Peyer's patch (tissue), 4 donors: ENCODE results near the gene PASK. TPM values are rescaled to one million over a fixed set of nuclear protein-coding genes. Genes with fewer than 3 reads are reported as not detected.

Experiments used
- DNase-seq, 3 donors: peaks; one replicate each; pipeline ENCODE4 v3.0.0-alpha.2; 2017 to 2019
- H3K27ac ChIP-seq, 4 donors: fragments of 200-600 bp; sonication (generic); one replicate each; pipeline ENCODE4 v1.5.1; 2016 to 2019
- H3K27me3 ChIP-seq, 2 donors: fragments of 200-600 bp; sonication (generic); one replicate each; pipeline ENCODE4 v1.5.1; 2019
- H3K36me3 ChIP-seq, 3 donors: fragments of 200-600 bp; sonication (generic); one replicate each; pipeline ENCODE4 v1.5.1; 2016 to 2019
- H3K4me1 ChIP-seq, 4 donors: fragments of 200-600 bp; sonication (generic); one replicate each; pipeline ENCODE4 v1.5.1; 2016 to 2019
- H3K4me3 ChIP-seq, 4 donors: fragments of 200-600 bp; sonication (generic); 1 replicate in 3 of 4; 2 replicates in 1 of 4; pipeline ENCODE4 v1.5.1; 2016 to 2019; ENCODE audit warnings: mild to moderate bottlenecking in 1 of 4
- H3K9me3 ChIP-seq, 4 donors: fragments of 200-600 bp; sonication (generic); one replicate each; pipeline ENCODE4 v1.5.1; 2016 to 2019; ENCODE audit warnings: mild to moderate bottlenecking in 1 of 4
- POLR2A ChIP-seq, 2 donors: fragments of 450-650 bp; IDR thresholded peaks; one replicate each; pipeline ENCODE4 v1.5.1; 2017; ENCODE audit warnings: antibody characterized with exemption in 2 of 2, mild to moderate bottlenecking in 2 of 2, moderate library complexity in 2 of 2
- total RNA-seq, 4 donors: library from RNA; depleted of rRNA; stranded (reverse); fragments of >200 nt; gene quantifications; one replicate each; pipeline ENCODE4 v1.1.0, GENCODE V29; 2016
- TF ChIP-seq, protein P1 (sequence below), 6 experiments: fragments of 450-650 bp in 4 of 6; fragments of 200-600 bp in 2 of 6; sonication (generic) in 1 of 6; IDR thresholded peaks; one replicate each; pipeline ENCODE4 v1.5.1; 2017 to 2019; ENCODE audit warnings: antibody characterized with exemption in 6 of 6, mild to moderate bottlenecking in 3 of 6, moderate library complexity in 1 of 6

PASK gene
- total RNA-seq, 4 donors from 2014 or later: 12.1 to 790 (median 26.7) TPM

DNA sequence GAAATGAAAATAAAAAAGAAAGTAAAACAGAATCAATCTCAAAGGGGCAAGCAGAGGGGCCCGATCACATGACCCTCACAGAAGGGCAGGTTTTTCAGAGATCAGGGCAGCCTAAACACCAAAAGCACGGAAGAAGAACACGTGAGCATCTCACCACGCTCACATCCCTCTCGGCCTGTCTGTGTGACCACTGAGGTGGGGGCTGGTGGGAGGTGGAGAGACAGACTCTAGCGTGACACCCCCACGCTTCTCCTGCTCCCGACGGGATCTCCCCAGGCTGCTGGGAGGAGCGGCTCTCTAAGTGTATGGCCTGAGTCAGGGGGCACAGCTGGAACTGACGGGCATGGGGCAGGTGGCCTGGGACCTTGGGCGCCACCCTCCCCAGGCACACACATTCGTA lies 23.6 kb downstream of the PASK start:
- H3K4me1 ChIP-seq: peaks cover 0 to 4% (median 0%) of the 10 kb centered on the region in 4 donors
- no peak overlapping the region for H3K4me3 ChIP-seq
- no peaks in the 10 kb centered on the region for H3K27me3 ChIP-seq
- TF ChIP-seq POLR2A (IDR thresholded peaks at IDR 0.05): no peak
- TF ChIP-seq, protein P1, sequence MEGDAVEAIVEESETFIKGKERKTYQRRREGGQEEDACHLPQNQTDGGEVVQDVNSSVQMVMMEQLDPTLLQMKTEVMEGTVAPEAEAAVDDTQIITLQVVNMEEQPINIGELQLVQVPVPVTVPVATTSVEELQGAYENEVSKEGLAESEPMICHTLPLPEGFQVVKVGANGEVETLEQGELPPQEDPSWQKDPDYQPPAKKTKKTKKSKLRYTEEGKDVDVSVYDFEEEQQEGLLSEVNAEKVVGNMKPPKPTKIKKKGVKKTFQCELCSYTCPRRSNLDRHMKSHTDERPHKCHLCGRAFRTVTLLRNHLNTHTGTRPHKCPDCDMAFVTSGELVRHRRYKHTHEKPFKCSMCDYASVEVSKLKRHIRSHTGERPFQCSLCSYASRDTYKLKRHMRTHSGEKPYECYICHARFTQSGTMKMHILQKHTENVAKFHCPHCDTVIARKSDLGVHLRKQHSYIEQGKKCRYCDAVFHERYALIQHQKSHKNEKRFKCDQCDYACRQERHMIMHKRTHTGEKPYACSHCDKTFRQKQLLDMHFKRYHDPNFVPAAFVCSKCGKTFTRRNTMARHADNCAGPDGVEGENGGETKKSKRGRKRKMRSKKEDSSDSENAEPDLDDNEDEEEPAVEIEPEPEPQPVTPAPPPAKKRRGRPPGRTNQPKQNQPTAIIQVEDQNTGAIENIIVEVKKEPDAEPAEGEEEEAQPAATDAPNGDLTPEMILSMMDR (IDR thresholded peaks at IDR 0.05): no peak
- H3K9me3 ChIP-seq: no peaks in the 10 kb centered on the region
- H3K27ac ChIP-seq: peak overlapping the region in 1 of 4 donors; percentile 31
- H3K36me3 ChIP-seq: no peaks in the 10 kb centered on the region
- DNase-seq: peak in 2 of 3 donors; percentile 14 to 40

DNA sequence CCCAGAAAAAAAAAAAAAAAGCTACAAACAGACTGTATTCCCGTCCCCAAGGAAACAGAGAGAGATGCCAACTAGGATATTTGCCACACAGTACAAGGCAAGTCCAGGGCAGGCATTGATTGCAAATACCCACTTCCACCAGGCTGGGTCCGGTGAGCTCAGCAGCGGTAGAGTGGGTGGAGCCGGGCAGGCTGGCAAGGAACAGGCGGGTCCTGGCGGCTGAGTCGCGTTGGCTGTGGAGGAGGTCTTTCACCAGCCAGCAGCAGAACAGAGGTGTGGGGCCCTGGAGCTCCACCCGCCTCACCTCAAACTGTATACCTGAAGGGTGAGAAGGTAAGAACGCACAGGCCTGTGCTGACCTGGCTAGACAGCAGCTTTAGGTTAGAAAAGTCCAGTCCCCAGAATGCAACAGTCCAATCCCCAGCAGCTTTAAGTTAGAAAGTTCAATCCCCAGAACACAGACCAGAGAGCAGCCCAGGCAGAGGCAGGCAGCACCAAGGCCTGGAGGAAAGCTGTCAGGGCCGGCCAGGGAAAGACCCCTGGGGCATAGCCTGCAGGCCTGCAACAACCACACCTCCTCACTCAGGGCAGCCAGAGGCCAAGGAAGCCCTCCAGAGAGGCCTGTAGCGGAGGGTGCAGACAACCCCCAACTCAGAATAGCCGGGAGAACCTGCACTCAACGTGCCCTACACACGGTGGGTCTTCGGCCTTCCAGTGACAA lies 25.3 kb downstream of the PASK start:
- Histone ChIP-seq H3K4me3 (no peak overlapping the region), H3K27ac (no peak overlapping the region), H3K36me3 (no peaks in the 10 kb centered on the region), H3K27me3 (no peaks in the 10 kb centered on the region), H3K4me1 (peaks cover 0 to 4% (median 0%) of the 10 kb centered on the region in 4 donors), H3K9me3 (no peaks in the 10 kb centered on the region)
- no peak for TF ChIP-seq POLR2A (IDR thresholded peaks at IDR 0.05)
- TF ChIP-seq, protein P1 (IDR thresholded peaks at IDR 0.05): no peak
- peak in 2 of 3 donors; percentile 51 to 52 for DNase-seq

DNA sequence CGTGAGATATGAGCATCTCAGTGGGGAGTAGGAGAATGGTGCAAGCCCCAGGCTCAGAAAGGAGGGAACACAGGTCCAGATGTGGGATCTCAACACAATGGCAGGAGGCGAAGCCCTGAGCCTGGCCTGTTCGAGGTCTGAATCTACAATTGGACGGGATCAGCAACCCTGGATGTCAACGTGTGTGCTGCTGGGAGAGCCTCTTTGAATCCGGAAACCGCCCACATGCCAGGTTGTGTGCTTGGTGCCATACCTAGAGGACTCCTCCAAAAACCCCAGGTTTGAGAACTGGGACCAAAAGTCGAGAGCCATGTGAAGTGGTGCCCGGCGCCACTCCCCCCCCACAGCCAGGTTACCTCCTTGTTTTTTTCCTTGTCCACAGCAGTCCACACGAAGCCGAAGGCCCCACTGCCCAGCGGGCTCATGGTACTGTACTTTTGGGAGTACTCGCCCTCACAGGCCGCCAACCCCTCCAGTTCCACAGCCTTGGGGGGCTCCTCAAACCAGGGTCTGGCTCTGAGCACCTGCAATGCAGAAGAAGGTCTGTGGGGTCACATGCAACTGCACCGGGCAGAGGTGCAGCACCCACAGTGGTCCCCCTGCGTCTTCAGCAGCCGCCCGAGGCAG lies 26.8 kb downstream of the PASK start:
- Histone ChIP-seq H3K27me3 (no peaks in the 10 kb centered on the region), H3K36me3 (no peaks in the 10 kb centered on the region), H3K4me1 (no peaks in the 10 kb centered on the region), H3K4me3 (no peak overlapping the region), H3K9me3 (no peaks in the 10 kb centered on the region), H3K27ac (no peak overlapping the region)
- DNase-seq: peak in 2 of 3 donors; percentile 28 to 36
- TF ChIP-seq, protein P1 (IDR thresholded peaks at IDR 0.05): no peak
- no peak for TF ChIP-seq POLR2A (IDR thresholded peaks at IDR 0.05)

DNA sequence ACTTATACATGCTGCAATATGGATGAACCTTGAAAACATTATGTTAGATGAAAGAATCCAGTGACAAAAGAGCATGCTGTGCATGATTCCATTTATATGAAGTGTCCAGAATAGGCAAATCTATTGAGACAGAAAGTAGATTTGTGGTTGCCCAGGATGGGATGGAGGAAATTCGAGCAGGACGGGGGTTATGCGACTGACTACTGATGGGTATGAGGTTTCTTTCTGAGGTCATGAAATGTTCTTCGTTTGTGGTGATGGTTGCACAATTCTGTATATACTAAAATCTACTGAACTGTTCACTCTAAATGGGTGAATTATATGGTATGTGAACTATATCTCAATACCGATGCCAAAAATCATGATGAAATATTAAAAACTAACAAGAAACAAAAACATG lies 28.3 kb downstream of the PASK start:
- Histone ChIP-seq H3K27ac (no peak overlapping the region), H3K36me3 (no peaks in the 10 kb centered on the region), H3K27me3 (no peaks in the 10 kb centered on the region), H3K4me1 (no peaks in the 10 kb centered on the region), H3K9me3 (no peaks in the 10 kb centered on the region), H3K4me3 (no peak overlapping the region)
- no peak for DNase-seq
- TF ChIP-seq POLR2A (IDR thresholded peaks at IDR 0.05): no peak
- TF ChIP-seq, protein P1 (IDR thresholded peaks at IDR 0.05): no peak

DNA sequence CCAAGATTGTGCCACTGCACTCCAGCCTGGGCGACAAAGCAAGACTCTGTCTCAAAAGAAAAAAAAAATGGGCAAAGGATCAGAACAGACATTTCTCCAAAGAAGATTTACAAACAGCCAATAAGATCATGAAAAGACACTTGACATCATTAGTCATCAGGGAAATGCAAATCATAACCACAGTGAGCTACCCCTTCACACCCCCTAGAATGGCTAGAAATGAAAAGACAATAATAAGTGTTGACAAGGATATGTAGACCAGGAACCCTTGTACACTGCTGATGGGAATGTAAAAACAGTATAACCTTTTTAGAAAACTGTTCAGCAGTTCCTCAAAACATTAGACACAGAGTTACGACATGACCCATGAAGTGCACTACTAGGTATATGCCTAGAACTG lies 28.8 kb downstream of the PASK start:
- DNase-seq: no peak
- H3K27ac ChIP-seq: no peak overlapping the region
- H3K27me3 ChIP-seq: no peaks in the 10 kb centered on the region
- H3K9me3 ChIP-seq: no peaks in the 10 kb centered on the region
- no peaks in the 10 kb centered on the region for H3K36me3 ChIP-seq
- no peaks in the 10 kb centered on the region for H3K4me1 ChIP-seq
- H3K4me3 ChIP-seq: no peak overlapping the region
- TF ChIP-seq, protein P1 (IDR thresholded peaks at IDR 0.05): no peak
- no peak for TF ChIP-seq POLR2A (IDR thresholded peaks at IDR 0.05)
